Neuronal stem cell (in vitro differentiated cells): ENCODE measurements around the gene PKNOX1.

ENCODE experiments used
- DNase-seq: peaks from one replicate; pipeline ENCODE4 v3.0.0-alpha.2; 2013; ENCODE audit warnings: low spot score
- H2AFZ ChIP-seq: one replicate; pipeline ENCODE4 v1.6.1; 2013; ENCODE audit warnings: mild to moderate bottlenecking, low read length, inconsistent platforms
- H2AK5ac ChIP-seq: 2 replicates; pipeline ENCODE4 v1.6.1; 2013; ENCODE audit warnings: low read depth, mild to moderate bottlenecking, inconsistent platforms, low read length, moderate library complexity, mixed read lengths
- H2BK120ac ChIP-seq: 2 replicates; pipeline ENCODE4 v1.6.1; 2013; ENCODE audit warnings: low read depth, mild to moderate bottlenecking, inconsistent platforms, low read length, moderate library complexity, mixed read lengths
- H2BK12ac ChIP-seq: one replicate; pipeline ENCODE4 v1.6.1; 2013; ENCODE audit warnings: low read length, inconsistent platforms
- H2BK15ac ChIP-seq: 2 replicates; pipeline ENCODE4 v1.6.1; 2013; ENCODE audit warnings: mild to moderate bottlenecking, low read length, inconsistent platforms, mixed read lengths
- H2BK5ac ChIP-seq: one replicate; pipeline ENCODE4 v1.6.1; 2013; ENCODE audit warnings: inconsistent platforms, mild to moderate bottlenecking, low read length, moderate library complexity
- H3K14ac ChIP-seq: one replicate; pipeline ENCODE4 v1.6.1; 2013; ENCODE audit warnings: low read length, inconsistent platforms
- H3K18ac ChIP-seq: 2 replicates; pipeline ENCODE4 v1.6.1; 2013; ENCODE audit warnings: low read length, inconsistent platforms
- H3K23ac ChIP-seq: 2 replicates; pipeline ENCODE4 v1.6.1; 2013; ENCODE audit warnings: low read depth, mild to moderate bottlenecking, mixed read lengths, low read length, inconsistent platforms; ENCODE audit not compliant: poor library complexity
- H3K27ac ChIP-seq: replicated peaks from 3 replicates; pipeline ENCODE4 v1.5.1; 2013; ENCODE audit warnings: low read length, inconsistent platforms
- H3K27me3 ChIP-seq, 3 experiments: 2 replicates each; pipeline ENCODE4 v1.6.1; 2013; ENCODE audit warnings: low read length in 3 of 3, mild to moderate bottlenecking in 2 of 3, inconsistent platforms in 1 of 3, low read depth in 1 of 3, mixed read lengths in 1 of 3, moderate library complexity in 1 of 3; ENCODE audit not compliant: control insufficient read depth in 3 of 3, insufficient read depth in 3 of 3
- H3K36me3 ChIP-seq, 2 donors: replicated peaks in 1 of 2; 2 replicates each; pipeline ENCODE4 v1.6.1; 2013; ENCODE audit warnings: low read length in 2 of 2; ENCODE audit not compliant: control insufficient read depth in 2 of 2, insufficient read depth in 2 of 2
- H3K4ac ChIP-seq: 2 replicates; pipeline ENCODE4 v1.6.1; 2013; ENCODE audit warnings: inconsistent platforms, mild to moderate bottlenecking, low read length, moderate library complexity
- H3K4me1 ChIP-seq, 2 donors: 1 replicate in 1 of 2; 2 replicates in 1 of 2; pipeline ENCODE4 v1.6.1; 2013; ENCODE audit warnings: low read length in 2 of 2, low read depth in 1 of 2; ENCODE audit not compliant: control insufficient read depth in 2 of 2, insufficient read depth in 1 of 2
- H3K4me2 ChIP-seq: one replicate; pipeline ENCODE4 v1.6.1; 2013; ENCODE audit warnings: mild to moderate bottlenecking, low read length, inconsistent platforms; ENCODE audit not compliant: insufficient read depth, poor library complexity, severe bottlenecking
- H3K4me3 ChIP-seq, 2 donors: 2 replicates each; pipeline ENCODE4 v1.5.1; 2013; ENCODE audit warnings: low read length in 2 of 2, mild to moderate bottlenecking in 2 of 2, inconsistent platforms in 1 of 2, moderate library complexity in 1 of 2
- H3K79me1 ChIP-seq: one replicate; pipeline ENCODE4 v1.6.1; 2013; ENCODE audit warnings: low read depth, mild to moderate bottlenecking, inconsistent platforms, low read length, moderate library complexity
- H3K9ac ChIP-seq: one replicate; pipeline ENCODE4 v1.6.1; 2013; ENCODE audit warnings: mild to moderate bottlenecking, low read depth, low read length, inconsistent platforms; ENCODE audit not compliant: poor library complexity
- H3K9me3 ChIP-seq, 2 donors: replicated peaks in 1 of 2; 2 replicates each; pipeline versions ENCODE3 to v1.6.1; 2013; ENCODE audit warnings: low read length in 2 of 2, mild to moderate bottlenecking in 2 of 2, inconsistent platforms in 1 of 2, low read depth in 1 of 2, mixed read lengths in 1 of 2, moderate library complexity in 1 of 2; ENCODE audit not compliant: control insufficient read depth in 2 of 2, insufficient read depth in 1 of 2
- H4K8ac ChIP-seq: one replicate; pipeline ENCODE4 v1.6.1; 2013; ENCODE audit warnings: low read depth, mild to moderate bottlenecking, inconsistent platforms, low read length, moderate library complexity
- H4K91ac ChIP-seq: one replicate; pipeline ENCODE4 v1.6.1; 2013; ENCODE audit warnings: low read length, low read depth, mild to moderate bottlenecking, inconsistent platforms; ENCODE audit not compliant: poor library complexity
- WGBS, 2 donors: extraction: QIAGEN DNeasy Blood & Tissue Kit; methylation state at CpG; one replicate each; pipeline ENCODE4 v1.1.7; 2013; ENCODE audit warnings: missing lambda C conversion rate in 2 of 2, mixed read lengths in 1 of 2; ENCODE audit not compliant: insufficient read length in 2 of 2, insufficient replicate concordance in 1 of 2; ENCODE audit errors: extremely low coverage in 2 of 2; 5-methylcytosine and 5-hydroxymethylcytosine counted together

The PKNOX1 gene

DNA sequence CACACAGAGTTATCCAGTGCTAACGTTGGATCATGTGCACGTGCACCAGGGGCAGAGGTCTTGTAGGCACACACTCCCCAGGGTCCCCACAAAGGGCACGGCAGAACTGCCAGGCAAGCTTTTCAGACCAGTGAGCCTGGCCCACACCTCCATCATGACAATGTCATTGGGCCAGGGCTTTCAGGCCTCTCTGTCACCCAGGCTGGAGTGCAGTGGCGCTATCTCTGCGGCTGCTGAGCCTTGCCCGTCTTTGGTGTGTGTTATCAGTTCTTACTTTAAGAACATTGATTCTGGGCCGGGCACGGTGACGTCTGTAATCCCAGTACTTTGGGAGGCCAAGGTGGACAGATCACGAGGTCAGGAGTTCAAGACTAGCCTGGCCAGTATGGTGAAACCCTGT, 44.2 kb downstream of the PKNOX1 start:
- no peak overlapping the region for H3K18ac ChIP-seq
- whole genome bisulfite sequencing, 2 donors, result no CpG with 5 or more reads among the region's 10 CpGs
- H3K27me3 ChIP-seq, result no peaks in the 10 kb centered on the region
- H3K23ac ChIP-seq, result no peak overlapping the region
- H3K9ac ChIP-seq, result no peak overlapping the region
- no peaks in the 10 kb centered on the region for H3K9me3 ChIP-seq
- no peak overlapping the region for H3K4ac ChIP-seq
- no peak overlapping the region for H3K4me2 ChIP-seq
- no peak overlapping the region for H2AFZ ChIP-seq
- no peak overlapping the region for H2BK5ac ChIP-seq
- H2BK15ac ChIP-seq, result no peak overlapping the region
- H3K4me3 ChIP-seq, result peak overlapping the region in 1 of 2 donors; percentile 61
- H3K4me1 ChIP-seq, result peaks cover 0 to 4% of the 10 kb centered on the region in 2 donors
- no peak overlapping the region for H2BK120ac ChIP-seq
- H2BK12ac ChIP-seq, result no peak overlapping the region
- no peak overlapping the region for H4K91ac ChIP-seq
- no peak overlapping the region for H3K27ac ChIP-seq
- peaks cover 10 to 72% of the 10 kb centered on the region in 2 donors for H3K36me3 ChIP-seq
- no peak overlapping the region for H3K14ac ChIP-seq
- no peak overlapping the region for H4K8ac ChIP-seq
- DNase-seq, result no peak
- peaks cover 3% of the 10 kb centered on the region for H3K79me1 ChIP-seq
- H2AK5ac ChIP-seq, result no peak overlapping the region

GRCh38 chr21:43020177-43020576, 45.8 kb downstream of the PKNOX1 start:
- Histone ChIP-seq H4K91ac (no peak overlapping the region), H3K79me1 (peaks cover 3% of the 10 kb centered on the region), H3K4me3 (no peak overlapping the region), H3K4me2 (no peak overlapping the region), H2BK5ac (no peak overlapping the region), H2BK15ac (no peak overlapping the region), H3K23ac (no peak overlapping the region), H2BK120ac (no peak overlapping the region), H3K27me3 (no peaks in the 10 kb centered on the region), H2AFZ (no peak overlapping the region), H3K18ac (no peak overlapping the region), H3K9ac (no peak overlapping the region), H3K36me3 (peaks cover 8 to 75% of the 10 kb centered on the region in 2 donors), H3K27ac (no peak overlapping the region), H3K4ac (no peak overlapping the region), H4K8ac (no peak overlapping the region), H3K4me1 (peaks cover under 1 to 6% of the 10 kb centered on the region in 2 donors), H3K9me3 (no peaks in the 10 kb centered on the region), H2BK12ac (no peak overlapping the region), H3K14ac (no peak overlapping the region), H2AK5ac (no peak overlapping the region)
- DNase-seq, result no peak
- WGBS, 2 donors, result no CpG with 5 or more reads among the region's 13 CpGs

- no peak overlapping the region for H3K4me3 ChIP-seq
- no peaks in the 10 kb centered on the region for H3K9me3 ChIP-seq
- H3K18ac ChIP-seq, result no peak overlapping the region
- H4K91ac ChIP-seq, result no peak overlapping the region
- no peak overlapping the region for H2BK12ac ChIP-seq
- H3K14ac ChIP-seq, result no peak overlapping the region
- H3K27ac ChIP-seq, result no peak overlapping the region
- peaks cover 3% of the 10 kb centered on the region for H3K79me1 ChIP-seq
- no peak overlapping the region for H3K4me2 ChIP-seq
- peaks cover 8 to 78% of the 10 kb centered on the region in 2 donors for H3K36me3 ChIP-seq
- peak overlapping the region; percentile 0 for H3K9ac ChIP-seq
- H2AK5ac ChIP-seq, result no peak overlapping the region
- H3K27me3 ChIP-seq, result no peaks in the 10 kb centered on the region
- H2BK120ac ChIP-seq, result no peak overlapping the region
- H3K4me1 ChIP-seq, result peaks cover 4 to 10% of the 10 kb centered on the region in 2 donors
- no peak overlapping the region for H2BK5ac ChIP-seq
- H4K8ac ChIP-seq, result no peak overlapping the region
- DNase-seq, result no peak
- H2BK15ac ChIP-seq, result no peak overlapping the region
- no peak overlapping the region for H3K23ac ChIP-seq
- H2AFZ ChIP-seq, result no peak overlapping the region
- no CpG with 5 or more reads among the region's 6 CpGs for WGBS, 2 donors
- H3K4ac ChIP-seq, result no peak overlapping the region
Measured at GRCh38 chr21:43020771-43021170, 46.4 kb downstream of the PKNOX1 start.

- Histone ChIP-seq H3K36me3 (peaks cover 6 to 74% of the 10 kb centered on the region in 2 donors), H2AFZ (no peak overlapping the region), H2BK12ac (no peak overlapping the region), H3K4me1 (peaks cover 5 to 12% of the 10 kb centered on the region in 2 donors), H2BK120ac (no peak overlapping the region), H4K91ac (no peak overlapping the region), H3K23ac (peak overlapping the region; percentile 6), H4K8ac (no peak overlapping the region), H2BK15ac (no peak overlapping the region), H2AK5ac (no peak overlapping the region), H3K4me3 (no peak overlapping the region), H3K9ac (no peak overlapping the region), H3K79me1 (no peaks in the 10 kb centered on the region), H3K4me2 (no peak overlapping the region), H3K27me3 (no peaks in the 10 kb centered on the region), H3K4ac (no peak overlapping the region), H3K9me3 (no peaks in the 10 kb centered on the region), H3K14ac (no peak overlapping the region), H3K18ac (no peak overlapping the region), H3K27ac (no peak overlapping the region), H2BK5ac (no peak overlapping the region)
- no CpG with 5 or more reads among the region's 10 CpGs for WGBS, 2 donors
- no peak for DNase-seq
Measured at GRCh38 chr21:43021191-43021590, 46.8 kb downstream of the PKNOX1 start.
